ENCODE results near the gene ADAP1. TPM values are rescaled to one million over a fixed set of nuclear protein-coding genes. Genes with fewer than 3 reads are reported as not detected.

ADAP1 gene
- total and polyA plus RNA-seq, 2 donors from 2014 or later: 36.4 to 48.2 TPM

DNA sequence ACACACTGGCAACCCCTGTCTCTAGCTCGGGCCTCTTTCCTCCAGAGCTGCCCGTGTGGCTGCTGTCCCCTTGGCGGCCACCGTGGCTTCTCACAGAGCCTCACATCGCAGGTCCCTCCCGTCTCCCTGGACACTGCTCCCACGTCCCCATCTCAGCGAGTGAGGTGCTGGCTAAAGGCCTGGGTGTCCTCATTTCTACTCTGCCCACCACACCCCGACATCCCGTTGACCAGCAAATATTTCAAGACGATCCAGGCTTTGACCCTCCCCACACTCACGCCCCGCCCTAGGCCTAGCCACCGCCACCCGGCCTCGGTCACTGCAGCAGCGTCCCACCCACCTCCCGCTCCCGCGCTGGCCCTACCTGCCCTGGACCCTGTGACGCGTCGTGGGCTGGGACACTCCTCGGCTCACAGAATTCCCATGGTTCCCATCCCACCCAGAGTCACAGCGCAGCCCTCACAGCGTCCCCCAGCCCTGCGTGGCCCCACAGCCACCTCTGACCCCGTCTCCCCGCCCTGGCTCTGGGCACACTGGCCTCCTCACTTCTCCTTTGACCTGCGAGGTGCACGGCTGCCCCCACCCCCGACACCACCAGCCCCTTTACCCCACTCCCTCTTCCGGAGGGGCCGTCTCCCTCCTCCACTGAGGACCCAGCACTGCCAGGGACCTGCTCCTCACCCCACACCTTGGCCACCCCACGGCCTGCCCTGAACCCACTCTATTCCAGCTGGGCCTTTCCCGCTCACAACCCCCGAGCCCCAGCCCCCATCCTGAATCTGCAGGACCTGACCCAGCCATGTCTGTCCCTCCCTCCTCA, 6.9 kb downstream of the ADAP1 start:
- H3K9ac ChIP-seq (ENCODE audit: low read length in 3 of 3): no peak overlapping the region
- H3K36me3 ChIP-seq (ENCODE audit: control insufficient read depth in 2 of 3, insufficient read depth in 3 of 3, low read length in 3 of 3): no peaks in the 10 kb centered on the region
- no peak overlapping the region for H3K4me3 ChIP-seq (ENCODE audit: low read length in 3 of 3)
- TF ChIP-seq, protein P1, sequence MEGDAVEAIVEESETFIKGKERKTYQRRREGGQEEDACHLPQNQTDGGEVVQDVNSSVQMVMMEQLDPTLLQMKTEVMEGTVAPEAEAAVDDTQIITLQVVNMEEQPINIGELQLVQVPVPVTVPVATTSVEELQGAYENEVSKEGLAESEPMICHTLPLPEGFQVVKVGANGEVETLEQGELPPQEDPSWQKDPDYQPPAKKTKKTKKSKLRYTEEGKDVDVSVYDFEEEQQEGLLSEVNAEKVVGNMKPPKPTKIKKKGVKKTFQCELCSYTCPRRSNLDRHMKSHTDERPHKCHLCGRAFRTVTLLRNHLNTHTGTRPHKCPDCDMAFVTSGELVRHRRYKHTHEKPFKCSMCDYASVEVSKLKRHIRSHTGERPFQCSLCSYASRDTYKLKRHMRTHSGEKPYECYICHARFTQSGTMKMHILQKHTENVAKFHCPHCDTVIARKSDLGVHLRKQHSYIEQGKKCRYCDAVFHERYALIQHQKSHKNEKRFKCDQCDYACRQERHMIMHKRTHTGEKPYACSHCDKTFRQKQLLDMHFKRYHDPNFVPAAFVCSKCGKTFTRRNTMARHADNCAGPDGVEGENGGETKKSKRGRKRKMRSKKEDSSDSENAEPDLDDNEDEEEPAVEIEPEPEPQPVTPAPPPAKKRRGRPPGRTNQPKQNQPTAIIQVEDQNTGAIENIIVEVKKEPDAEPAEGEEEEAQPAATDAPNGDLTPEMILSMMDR (IDR thresholded peaks at IDR 0.05; ENCODE audit: borderline replicate concordance, extremely low read depth, insufficient read depth): no peak
- intact Hi-C loops (cut with DNase I): no loop called here
- H3K27ac ChIP-seq (ENCODE audit: low read depth in 2 of 2, low read length in 2 of 2): peak overlapping the region; percentile 32 to 96
- DNase-seq (peak in 2 of 5 donors; percentile 48 to 77), FAIRE-seq (no peak)
- H3K27me3 ChIP-seq (ENCODE audit: control insufficient read depth, insufficient read depth, low read length): no peaks in the 10 kb centered on the region
- no peaks in the 10 kb centered on the region for H3K9me3 ChIP-seq (ENCODE audit: control insufficient read depth in 2 of 3, insufficient read depth in 1 of 3, low read length in 3 of 3)
- H3K4me1 ChIP-seq (ENCODE audit: control insufficient read depth in 2 of 3, insufficient read depth in 2 of 3, low read depth in 1 of 3, low read length in 3 of 3): peaks cover 0 to 10% (median 0%) of the 10 kb centered on the region in 3 donors

DNA sequence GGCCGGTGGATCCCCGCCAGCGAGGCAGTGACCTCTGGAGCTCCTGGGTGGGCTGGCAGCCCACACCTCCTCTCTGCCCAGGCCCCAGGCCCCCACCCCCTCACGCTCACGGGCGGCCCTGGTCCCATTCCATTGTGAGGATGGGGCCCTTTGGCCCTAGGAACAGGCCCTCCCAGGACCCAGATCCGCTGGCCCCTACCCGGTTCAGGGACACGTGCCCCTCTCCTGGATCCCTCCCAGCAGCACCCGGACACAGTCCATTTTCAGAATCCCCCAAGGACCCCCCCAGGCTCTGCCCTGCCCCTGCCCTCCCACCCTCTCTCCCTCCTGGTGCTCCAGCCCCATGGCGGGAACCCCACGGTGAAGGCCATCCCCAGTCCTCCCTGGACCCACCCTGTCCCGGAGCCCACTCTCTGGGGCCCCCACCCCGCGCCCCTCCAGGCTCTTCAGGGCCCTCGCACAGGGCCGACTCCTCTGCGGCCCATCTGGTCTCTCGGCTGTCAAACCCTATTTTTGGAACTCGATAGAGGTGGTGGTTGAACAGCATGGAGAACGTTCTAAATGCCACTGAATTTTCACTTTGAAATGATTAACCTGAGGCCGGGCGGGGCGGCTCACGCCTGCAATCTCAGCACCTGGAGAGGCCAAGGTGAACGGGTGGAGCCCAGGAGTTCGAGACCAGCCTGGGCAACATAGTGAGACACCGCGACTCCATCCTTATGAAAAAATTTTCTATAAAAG, 8.1 kb downstream of the ADAP1 start:
- Histone ChIP-seq H3K4me1 (ENCODE audit: control insufficient read depth in 2 of 3, insufficient read depth in 2 of 3, low read depth in 1 of 3, low read length in 3 of 3) (peaks cover 0 to 10% (median 0%) of the 10 kb centered on the region in 3 donors), H3K27me3 (ENCODE audit: control insufficient read depth, insufficient read depth, low read length) (no peaks in the 10 kb centered on the region), H3K27ac (ENCODE audit: low read depth in 2 of 2, low read length in 2 of 2) (peak overlapping the region; percentile 95 to 96), H3K9me3 (ENCODE audit: control insufficient read depth in 2 of 3, insufficient read depth in 1 of 3, low read length in 3 of 3) (no peaks in the 10 kb centered on the region), H3K4me3 (ENCODE audit: low read length in 3 of 3) (no peak overlapping the region), H3K36me3 (ENCODE audit: control insufficient read depth in 2 of 3, insufficient read depth in 3 of 3, low read length in 3 of 3) (no peaks in the 10 kb centered on the region), H3K9ac (ENCODE audit: low read length in 3 of 3) (peak overlapping the region in 1 of 3 donors; percentile 44)
- intact Hi-C loops (cut with DNase I): no loop called here
- FAIRE-seq (no peak), DNase-seq (peak in 4 of 5 donors; percentile 37 to 79 (median 53))
- TF ChIP-seq, protein P1 (IDR thresholded peaks at IDR 0.05; ENCODE audit: borderline replicate concordance, extremely low read depth, insufficient read depth): no peak

DNA sequence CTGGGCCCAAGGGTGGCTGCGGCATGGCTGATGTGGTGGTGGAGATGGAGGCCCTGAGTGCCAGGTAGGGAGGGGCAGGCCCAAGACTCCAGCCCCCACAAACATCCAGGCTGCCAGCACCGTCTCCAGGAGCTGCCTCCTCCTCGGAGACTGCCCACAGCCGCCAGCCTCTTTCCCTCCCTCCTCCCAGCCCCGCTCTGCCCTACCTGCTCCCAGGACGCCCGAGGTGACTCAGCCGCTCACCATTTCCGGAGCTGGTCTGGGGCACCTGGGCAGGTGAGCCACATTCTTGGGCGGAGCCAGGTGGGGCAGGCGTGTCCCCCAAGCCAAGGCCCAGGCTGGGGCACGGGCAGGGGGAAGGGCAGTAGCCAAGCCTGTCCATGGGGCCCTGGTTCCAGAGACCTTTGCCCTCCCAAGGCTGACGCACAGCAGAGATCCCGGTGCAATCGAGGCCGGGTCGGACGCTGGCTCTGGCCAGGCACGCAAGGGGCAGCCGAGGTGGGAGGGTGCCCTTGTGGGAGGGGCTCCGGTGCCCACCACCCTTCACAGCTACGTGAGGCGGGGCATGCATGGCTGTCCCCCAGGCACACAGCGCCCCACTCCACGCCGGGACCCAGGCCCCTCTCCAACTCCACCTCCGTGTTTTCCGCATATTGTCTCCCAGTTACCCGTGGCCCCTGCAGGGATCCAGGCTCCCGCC, 8.8 kb downstream of the ADAP1 start:
- Histone ChIP-seq H3K27ac (ENCODE audit: low read depth in 2 of 2, low read length in 2 of 2) (peak overlapping the region; percentile 95 to 96), H3K9ac (ENCODE audit: low read length in 3 of 3) (peak overlapping the region in 1 of 3 donors; percentile 44), H3K9me3 (ENCODE audit: control insufficient read depth in 2 of 3, insufficient read depth in 1 of 3, low read length in 3 of 3) (peaks cover 0 to 4% (median 0%) of the 10 kb centered on the region in 3 donors), H3K36me3 (ENCODE audit: control insufficient read depth in 2 of 3, insufficient read depth in 3 of 3, low read length in 3 of 3) (no peaks in the 10 kb centered on the region), H3K27me3 (ENCODE audit: control insufficient read depth, insufficient read depth, low read length) (no peaks in the 10 kb centered on the region), H3K4me3 (ENCODE audit: low read length in 3 of 3) (peak overlapping the region in 1 of 3 donors; percentile 32), H3K4me1 (ENCODE audit: control insufficient read depth in 2 of 3, insufficient read depth in 2 of 3, low read depth in 1 of 3, low read length in 3 of 3) (peaks cover 0 to 10% (median 0%) of the 10 kb centered on the region in 3 donors)
- DNase-seq (peak; percentile 85 to 98 (median 88)), FAIRE-seq (no peak)
- intact Hi-C loops (cut with DNase I): no loop called here
- TF ChIP-seq, protein P1 (IDR thresholded peaks at IDR 0.05; ENCODE audit: borderline replicate concordance, extremely low read depth, insufficient read depth): no peak
